Sigmoid colon (tissue), 7 donors: ENCODE measurements around the gene EID2B. TPM values are rescaled to one million over a fixed set of nuclear protein-coding genes. Genes with fewer than 3 reads are reported as not detected.
A peak's percentile ranks its signal among the peaks of the same experiment; 100 is the strongest.

ENCODE experiments used
- DNase-seq: peaks from one replicate; pipeline ENCODE4 v3.0.0-alpha.2; 2019
- H3K27ac ChIP-seq, 4 donors: fragments of 200-600 bp; sonication (generic); one replicate each; pipeline ENCODE4 v1.5.1; 2016 to 2019; ENCODE audit warnings: mild to moderate bottlenecking in 1 of 4
- H3K27me3 ChIP-seq, 3 donors: fragments of 200-600 bp; sonication (generic); one replicate each; pipeline ENCODE4 v1.5.1; 2019; ENCODE audit warnings: mild to moderate bottlenecking in 1 of 3
- H3K36me3 ChIP-seq, 4 donors: fragments of 200-600 bp; sonication (generic); one replicate each; pipeline ENCODE4 v1.5.1; 2016 to 2019
- H3K4me1 ChIP-seq, 4 donors: fragments of 200-600 bp; sonication (generic); one replicate each; pipeline ENCODE4 v1.5.1; 2017 to 2019
- H3K4me3 ChIP-seq, 4 donors: fragments of 200-600 bp; sonication (generic); one replicate each; pipeline ENCODE4 v1.5.1; 2017 to 2019; ENCODE audit warnings: mild to moderate bottlenecking in 2 of 4, moderate library complexity in 1 of 4
- H3K9me3 ChIP-seq, 4 donors: fragments of 200-600 bp in 3 of 4; sonication (generic) in 3 of 4; one replicate each; pipeline versions ENCODE4 v1.5.1 to v1.6.1; 2013 to 2019
- EP300 ChIP-seq, 4 donors: sonication (generic); formaldehyde crosslinking; IDR thresholded peaks; one replicate each; pipeline ENCODE4 v1.6.1; 2017; ENCODE audit warnings: antibody characterized with exemption in 4 of 4
- POLR2A ChIP-seq, 2 donors: fragments of 450-650 bp; IDR thresholded peaks; one replicate each; pipeline ENCODE4 v1.6.1; 2016; ENCODE audit warnings: antibody characterized with exemption in 2 of 2, mild to moderate bottlenecking in 2 of 2, moderate library complexity in 2 of 2
- POLR2AphosphoS5 ChIP-seq, 4 donors: sonication (generic); formaldehyde crosslinking; IDR thresholded peaks; one replicate each; pipeline ENCODE4 v1.6.1; 2017; ENCODE audit warnings: antibody characterized with exemption in 4 of 4
- WGBS, 2 donors: extraction: QIAGEN DNeasy Blood & Tissue Kit; methylation state at CpG; one replicate each; pipeline ENCODE4 v1.1.7; 2013; 5-methylcytosine and 5-hydroxymethylcytosine counted together
- intact Hi-C: fragments of 100-400 bp; cut with DNase I; formaldehyde crosslinking; loops from one replicate; pipeline ENCODE4 v1.15.1; 2023
- polyA plus RNA-seq, 3 donors: library from polyadenylated mRNA; stranded (reverse); fragments of 200-250 nt; gene quantifications; one replicate each; pipeline ENCODE4 v1.2.3, GENCODE V29; 2013
- total RNA-seq, 4 donors: library from RNA; depleted of rRNA; stranded (reverse); fragments of >200 nt; gene quantifications; one replicate each; pipeline ENCODE4 v1.1.0, GENCODE V29; 2016
- TF ChIP-seq, protein P1 (sequence below), 4 experiments: fragments of 450-650 bp in 3 of 4; fragments of 200-600 bp in 1 of 4; IDR thresholded peaks; one replicate each; pipeline ENCODE4 v1.5.1; 2016 to 2019; ENCODE audit warnings: antibody characterized with exemption in 4 of 4, mild to moderate bottlenecking in 3 of 4, moderate library complexity in 2 of 4
- donor health status: healthy with polysubstance abuse.
- donor health status: Bipolar disorder and iron deficiency.
- donor health status: healthy.

Gene EID2B
- total and polyA plus RNA-seq, 7 donors: 0.46 to 7.7 (median 3.9) TPM

GRCh38 chr19:39508629-39509028 lies 24.0 kb downstream of the EID2B start:
- intact Hi-C loops: no loop called here
- TF ChIP-seq EP300 (IDR thresholded peaks at IDR 0.05) (no peak), POLR2AphosphoS5 (IDR thresholded peaks at IDR 0.05) (no peak)
- TF ChIP-seq, protein P1, sequence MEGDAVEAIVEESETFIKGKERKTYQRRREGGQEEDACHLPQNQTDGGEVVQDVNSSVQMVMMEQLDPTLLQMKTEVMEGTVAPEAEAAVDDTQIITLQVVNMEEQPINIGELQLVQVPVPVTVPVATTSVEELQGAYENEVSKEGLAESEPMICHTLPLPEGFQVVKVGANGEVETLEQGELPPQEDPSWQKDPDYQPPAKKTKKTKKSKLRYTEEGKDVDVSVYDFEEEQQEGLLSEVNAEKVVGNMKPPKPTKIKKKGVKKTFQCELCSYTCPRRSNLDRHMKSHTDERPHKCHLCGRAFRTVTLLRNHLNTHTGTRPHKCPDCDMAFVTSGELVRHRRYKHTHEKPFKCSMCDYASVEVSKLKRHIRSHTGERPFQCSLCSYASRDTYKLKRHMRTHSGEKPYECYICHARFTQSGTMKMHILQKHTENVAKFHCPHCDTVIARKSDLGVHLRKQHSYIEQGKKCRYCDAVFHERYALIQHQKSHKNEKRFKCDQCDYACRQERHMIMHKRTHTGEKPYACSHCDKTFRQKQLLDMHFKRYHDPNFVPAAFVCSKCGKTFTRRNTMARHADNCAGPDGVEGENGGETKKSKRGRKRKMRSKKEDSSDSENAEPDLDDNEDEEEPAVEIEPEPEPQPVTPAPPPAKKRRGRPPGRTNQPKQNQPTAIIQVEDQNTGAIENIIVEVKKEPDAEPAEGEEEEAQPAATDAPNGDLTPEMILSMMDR (IDR thresholded peaks at IDR 0.05): no peak
- 68 to 89% methylated on average over 9 of the region's 9 CpGs for WGBS, 2 donors

GRCh38 chr19:39507715-39508364 lies 24.8 kb downstream of the EID2B start:
- intact Hi-C loops: no loop called here
- Histone ChIP-seq H3K9me3 (no peaks in the 10 kb centered on the region), H3K4me3 (peak overlapping the region in 2 of 4 donors; percentile 40 to 45), H3K4me1 (peaks cover 0 to 14% (median 12%) of the 10 kb centered on the region in 4 donors), H3K36me3 (no peaks in the 10 kb centered on the region), H3K27ac (no peak overlapping the region), H3K27me3 (peaks cover 32 to 89% (median 69%) of the 10 kb centered on the region in 3 donors)
- TF ChIP-seq, protein P1 (IDR thresholded peaks at IDR 0.05): no peak
- TF ChIP-seq POLR2A (IDR thresholded peaks at IDR 0.05): no peak
- DNase-seq: no peak
- 31 to 41% methylated on average over 24 of the region's 24 CpGs for WGBS, 2 donors

More at GRCh38 chr19:39508629-39509028, 24.0 kb downstream of the EID2B start:
- no peak overlapping the region for H3K4me3 ChIP-seq
- no peaks in the 10 kb centered on the region for H3K9me3 ChIP-seq
- H3K27ac ChIP-seq: no peak overlapping the region
- peaks cover 27 to 89% (median 66%) of the 10 kb centered on the region in 3 donors for H3K27me3 ChIP-seq
- DNase-seq: no peak
- no peaks in the 10 kb centered on the region for H3K36me3 ChIP-seq
- H3K4me1 ChIP-seq: peaks cover 0 to 11% (median 10%) of the 10 kb centered on the region in 4 donors

- no peak for TF ChIP-seq POLR2A (IDR thresholded peaks at IDR 0.05)
- no peak for TF ChIP-seq EP300 (IDR thresholded peaks at IDR 0.05)
- TF ChIP-seq, protein P1 (IDR thresholded peaks at IDR 0.05): no peak
- TF ChIP-seq POLR2AphosphoS5 (IDR thresholded peaks at IDR 0.05): no peak
- WGBS, 2 donors: 3 to 4% methylated on average over 96 of the region's 96 CpGs
- Histone ChIP-seq H3K27ac (no peak overlapping the region), H3K9me3 (no peaks in the 10 kb centered on the region), H3K36me3 (no peaks in the 10 kb centered on the region), H3K4me3 (peak overlapping the region in 3 of 4 donors; percentile 14 to 45 (median 40)), H3K4me1 (peaks cover 0 to 18% (median 13%) of the 10 kb centered on the region in 4 donors), H3K27me3 (peaks cover 35 to 89% (median 70%) of the 10 kb centered on the region in 3 donors)
- intact Hi-C loops: no loop called here
- DNase-seq: no peak
Measured at GRCh38 chr19:39506944-39507714, 25.5 kb downstream of the EID2B start.

- intact Hi-C loops: no loop called here
- Histone ChIP-seq H3K4me1 (peaks cover 0 to 18% (median 13%) of the 10 kb centered on the region in 4 donors), H3K27ac (no peak overlapping the region), H3K4me3 (peak overlapping the region in 2 of 4 donors; percentile 40 to 45), H3K27me3 (peaks cover 35 to 88% (median 70%) of the 10 kb centered on the region in 3 donors), H3K9me3 (no peaks in the 10 kb centered on the region), H3K36me3 (no peaks in the 10 kb centered on the region)
- DNase-seq: no peak
- TF ChIP-seq POLR2AphosphoS5 (IDR thresholded peaks at IDR 0.05): no peak
- TF ChIP-seq EP300 (IDR thresholded peaks at IDR 0.05): no peak
- TF ChIP-seq, protein P1 (IDR thresholded peaks at IDR 0.05): no peak
- no peak for TF ChIP-seq POLR2A (IDR thresholded peaks at IDR 0.05)
- 60 to 67% methylated on average over 7 of the region's 7 CpGs for WGBS, 2 donors
Measured at GRCh38 chr19:39506598-39506943, 26.1 kb downstream of the EID2B start.
